Measurements from ENCODE around the gene ELOA. TPM values are rescaled to one million over a fixed set of nuclear protein-coding genes. Genes with fewer than 3 reads are reported as not detected.

Gene ELOA
- total and polyA plus RNA-seq, 9 of the 15 experiments (the other 6 are each of a cell fraction or from before 2014, with no cell fraction given), result 31.9 to 98.6 (median 61.3) TPM

GRCh38 chr1:23809751-23810171 is 66.5 kb downstream of the ELOA start (continued):
- TF ChIP-seq, protein P1, sequence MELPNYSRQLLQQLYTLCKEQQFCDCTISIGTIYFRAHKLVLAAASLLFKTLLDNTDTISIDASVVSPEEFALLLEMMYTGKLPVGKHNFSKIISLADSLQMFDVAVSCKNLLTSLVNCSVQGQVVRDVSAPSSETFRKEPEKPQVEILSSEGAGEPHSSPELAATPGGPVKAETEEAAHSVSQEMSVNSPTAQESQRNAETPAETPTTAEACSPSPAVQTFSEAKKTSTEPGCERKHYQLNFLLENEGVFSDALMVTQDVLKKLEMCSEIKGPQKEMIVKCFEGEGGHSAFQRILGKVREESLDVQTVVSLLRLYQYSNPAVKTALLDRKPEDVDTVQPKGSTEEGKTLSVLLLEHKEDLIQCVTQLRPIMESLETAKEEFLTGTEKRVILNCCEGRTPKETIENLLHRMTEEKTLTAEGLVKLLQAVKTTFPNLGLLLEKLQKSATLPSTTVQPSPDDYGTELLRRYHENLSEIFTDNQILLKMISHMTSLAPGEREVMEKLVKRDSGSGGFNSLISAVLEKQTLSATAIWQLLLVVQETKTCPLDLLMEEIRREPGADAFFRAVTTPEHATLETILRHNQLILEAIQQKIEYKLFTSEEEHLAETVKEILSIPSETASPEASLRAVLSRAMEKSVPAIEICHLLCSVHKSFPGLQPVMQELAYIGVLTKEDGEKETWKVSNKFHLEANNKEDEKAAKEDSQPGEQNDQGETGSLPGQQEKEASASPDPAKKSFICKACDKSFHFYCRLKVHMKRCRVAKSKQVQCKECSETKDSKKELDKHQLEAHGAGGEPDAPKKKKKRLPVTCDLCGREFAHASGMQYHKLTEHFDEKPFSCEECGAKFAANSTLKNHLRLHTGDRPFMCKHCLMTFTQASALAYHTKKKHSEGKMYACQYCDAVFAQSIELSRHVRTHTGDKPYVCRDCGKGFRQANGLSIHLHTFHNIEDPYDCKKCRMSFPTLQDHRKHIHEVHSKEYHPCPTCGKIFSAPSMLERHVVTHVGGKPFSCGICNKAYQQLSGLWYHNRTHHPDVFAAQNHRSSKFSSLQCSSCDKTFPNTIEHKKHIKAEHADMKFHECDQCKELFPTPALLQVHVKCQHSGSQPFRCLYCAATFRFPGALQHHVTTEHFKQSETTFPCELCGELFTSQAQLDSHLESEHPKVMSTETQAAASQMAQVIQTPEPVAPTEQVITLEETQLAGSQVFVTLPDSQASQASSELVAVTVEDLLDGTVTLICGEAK (IDR thresholded peaks at IDR 0.05), result no peak
- TF ChIP-seq, protein P1 (CRISPR knock-in tag; IDR thresholded peaks at IDR 0.05), result no peak
- peak; percentile 68 for TF ChIP-seq ZNF24 (IDR thresholded peaks at IDR 0.05)
- no peak for TF ChIP-seq ZNF75A (CRISPR knock-in tag; IDR thresholded peaks at IDR 0.05)
- peak; percentile 93 for TF ChIP-seq SMC3 (conservative IDR thresholded peaks at IDR 0.05; ENCODE audit: insufficient read depth, low read depth, low read length)
- TF ChIP-seq ZFP91 (CRISPR knock-in tag; IDR thresholded peaks at IDR 0.05), result no peak
- TF ChIP-seq ZSCAN29 (IDR thresholded peaks at IDR 0.05), result no peak
- no peak; a peak in 1 of 4 replicates for TF ChIP-seq FOXA3 (CRISPR knock-in tag; conservative IDR thresholded peaks at IDR 0.05 in 1 of 2, IDR thresholded peaks at IDR 0.05 in 1 of 2)
- no peak for TF ChIP-seq NCOA2 (IDR thresholded peaks at IDR 0.05; ENCODE audit: partially characterized antibody in 2 of 2)
- no peak for TF ChIP-seq ZC3H11A (IDR thresholded peaks at IDR 0.05; ENCODE audit: low read depth, low read length)
- TF ChIP-seq HIVEP1 (CRISPR knock-in tag; IDR thresholded peaks at IDR 0.05), result no peak
- TF ChIP-seq ZNF778 (CRISPR knock-in tag; IDR thresholded peaks at IDR 0.05), result no peak
- 0 out of 2 replicates have a peak, but pooled peaks have one; percentile 3 for TF ChIP-seq CBFA2T2 (conservative IDR thresholded peaks at IDR 0.05)
- no peak for TF ChIP-seq PTBP1 (IDR thresholded peaks at IDR 0.05; ENCODE audit: low read depth, low read length)
- TF ChIP-seq, protein P2, sequence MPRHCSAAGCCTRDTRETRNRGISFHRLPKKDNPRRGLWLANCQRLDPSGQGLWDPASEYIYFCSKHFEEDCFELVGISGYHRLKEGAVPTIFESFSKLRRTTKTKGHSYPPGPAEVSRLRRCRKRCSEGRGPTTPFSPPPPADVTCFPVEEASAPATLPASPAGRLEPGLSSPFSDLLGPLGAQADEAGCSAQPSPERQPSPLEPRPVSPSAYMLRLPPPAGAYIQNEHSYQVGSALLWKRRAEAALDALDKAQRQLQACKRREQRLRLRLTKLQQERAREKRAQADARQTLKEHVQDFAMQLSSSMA (CRISPR knock-in tag; IDR thresholded peaks at IDR 0.05), result no peak
- no peak for TF ChIP-seq GATA2 (CRISPR knock-in tag; IDR thresholded peaks at IDR 0.05)
- no peak for TF ChIP-seq KLF10 (CRISPR knock-in tag; IDR thresholded peaks at IDR 0.05)
- no peak for TF ChIP-seq ZNF707 (CRISPR knock-in tag; conservative IDR thresholded peaks at IDR 0.05)
- no peak for TF ChIP-seq ELF2 (CRISPR knock-in tag; IDR thresholded peaks at IDR 0.05)

Data from K562 (cell line).